Upper lobe of right lung (tissue), 1 donor: ENCODE results near the gene RAB40C. TPM values are rescaled to one million over a fixed set of nuclear protein-coding genes. Genes with fewer than 3 reads are reported as not detected.

Experiments used
- ATAC-seq: fragments of 200-7000 bp; cut with Tn5 transposase; one replicate; pipeline ENCODE4 v1.9.1; 2020; ENCODE audit warnings: mild to moderate bottlenecking, moderate library complexity
- DNase-seq: peaks from one replicate; pipeline ENCODE4 v3.0.0-alpha.2; 2020
- H3K27ac ChIP-seq: fragments of 200-600 bp; one replicate; pipeline ENCODE4 v1.8.0; 2022
- H3K27me3 ChIP-seq: fragments of 200-600 bp; one replicate; pipeline ENCODE4 v1.8.0; 2022; ENCODE audit warnings: mild to moderate bottlenecking
- H3K36me3 ChIP-seq: fragments of 200-600 bp; one replicate; pipeline ENCODE4 v1.8.0; 2022
- H3K4me1 ChIP-seq: fragments of 200-600 bp; one replicate; pipeline ENCODE4 v1.8.0; 2022
- H3K4me3 ChIP-seq: fragments of 200-600 bp; one replicate; pipeline ENCODE4 v1.8.0; 2022; ENCODE audit warnings: mild to moderate bottlenecking
- H3K9me3 ChIP-seq: fragments of 200-600 bp; one replicate; pipeline ENCODE4 v1.8.0; 2022
- CTCF ChIP-seq: fragments of 200-600 bp; IDR thresholded peaks from one replicate; pipeline ENCODE4 v1.8.0; 2022; ENCODE audit warnings: antibody characterized with exemption
- intact Hi-C: fragments of 100-400 bp; cut with DNase I; formaldehyde crosslinking; loops from one replicate; pipeline ENCODE4 v1.11.0; 2022
- total RNA-seq: library from RNA; stranded (reverse); fragmentation: NEBNext Ultra II Directional; extraction: Animal tissue kit (Norgen Biotek cat#: 25700); gene quantifications from one replicate; pipeline ENCODE4 v1.2.1, GENCODE V29; 2021
- donor health status: DM: no; HTN: yes; CAD: no; lungs with severe emphysema.

RAB40C gene
- total RNA-seq, 1 donor from 2014 or later: 47.6 TPM

- DNase-seq (peak; percentile 66), ATAC-seq (peak; percentile 1)
- Histone ChIP-seq H3K4me3 (no peak overlapping the region), H3K27me3 (no peaks in the 10 kb centered on the region), H3K9me3 (no peaks in the 10 kb centered on the region), H3K36me3 (peaks cover 19% of the 10 kb centered on the region), H3K4me1 (peaks cover 16% of the 10 kb centered on the region), H3K27ac (peak overlapping the region; percentile 65)
- no peak for TF ChIP-seq CTCF
- intact Hi-C loops: no loop called here
These were observed 40.5 kb downstream of the RAB40C start for GRCh38 chr16:630249-630814.

- peak; percentile 87 for DNase-seq
- no peak for TF ChIP-seq CTCF
- H3K9me3 ChIP-seq: no peaks in the 10 kb centered on the region
- ATAC-seq: peak; percentile 6
- intact Hi-C loops: no loop called here
- peak within 1 kb of the TSS; percentile 65 for H3K27ac ChIP-seq
- peaks cover 16% of the 10 kb centered on the region for H3K4me1 ChIP-seq
- no peaks in the 10 kb centered on the region for H3K27me3 ChIP-seq
- no peak within 1 kb of the TSS for H3K4me3 ChIP-seq
- peaks cover 14% of the 10 kb centered on the region for H3K36me3 ChIP-seq
These were observed 41.0 kb downstream of the RAB40C start, which contains the start of gene WFIKKN1 for GRCh38 chr16:630815-631405. Gene WFIKKN1, plus strand, starts transcription at chr16:630985. Its CDS starts 269 bp downstream, at chr16:631254.

GRCh38 chr16:631808-632358 lies 42.0 kb downstream of the RAB40C start:
- H3K9me3 ChIP-seq: no peaks in the 10 kb centered on the region
- DNase-seq (no peak), ATAC-seq (no peak)
- H3K4me1 ChIP-seq: peaks cover 16% of the 10 kb centered on the region
- no peak overlapping the region for H3K27ac ChIP-seq
- H3K27me3 ChIP-seq: no peaks in the 10 kb centered on the region
- peaks cover 9% of the 10 kb centered on the region for H3K36me3 ChIP-seq
- H3K4me3 ChIP-seq: no peak overlapping the region
- intact Hi-C loops: no loop called here
- TF ChIP-seq CTCF: no peak

- Histone ChIP-seq H3K27ac (no peak overlapping the region), H3K9me3 (no peaks in the 10 kb centered on the region), H3K36me3 (peaks cover 9% of the 10 kb centered on the region), H3K4me1 (peaks cover 22% of the 10 kb centered on the region), H3K4me3 (no peak overlapping the region), H3K27me3 (no peaks in the 10 kb centered on the region)
- DNase-seq (no peak), ATAC-seq (no peak)
- no peak for TF ChIP-seq CTCF
- intact Hi-C loops: no loop called here
These were observed 42.8 kb downstream of the RAB40C start for GRCh38 chr16:632486-633335.

GRCh38 chr16:633336-634050 lies 43.6 kb downstream of the RAB40C start:
- intact Hi-C loops: no loop called here
- Histone ChIP-seq H3K4me1 (peaks cover 23% of the 10 kb centered on the region), H3K4me3 (no peak overlapping the region), H3K36me3 (peaks cover 9% of the 10 kb centered on the region), H3K27me3 (no peaks in the 10 kb centered on the region), H3K27ac (no peak overlapping the region), H3K9me3 (no peaks in the 10 kb centered on the region)
- no peak for ATAC-seq
- DNase-seq: no peak
- TF ChIP-seq CTCF: no peak
